ENCODE data around the gene DEXI. TPM values are rescaled to one million over a fixed set of nuclear protein-coding genes. Genes with fewer than 3 reads are reported as not detected.

Gene DEXI
- total and polyA plus RNA-seq, 2 of the 13 experiments (the other 11 are each of a cell fraction or from before 2014, with no cell fraction given), result 51.5 to 70.4 TPM

- TF ChIP-seq, protein P1, sequence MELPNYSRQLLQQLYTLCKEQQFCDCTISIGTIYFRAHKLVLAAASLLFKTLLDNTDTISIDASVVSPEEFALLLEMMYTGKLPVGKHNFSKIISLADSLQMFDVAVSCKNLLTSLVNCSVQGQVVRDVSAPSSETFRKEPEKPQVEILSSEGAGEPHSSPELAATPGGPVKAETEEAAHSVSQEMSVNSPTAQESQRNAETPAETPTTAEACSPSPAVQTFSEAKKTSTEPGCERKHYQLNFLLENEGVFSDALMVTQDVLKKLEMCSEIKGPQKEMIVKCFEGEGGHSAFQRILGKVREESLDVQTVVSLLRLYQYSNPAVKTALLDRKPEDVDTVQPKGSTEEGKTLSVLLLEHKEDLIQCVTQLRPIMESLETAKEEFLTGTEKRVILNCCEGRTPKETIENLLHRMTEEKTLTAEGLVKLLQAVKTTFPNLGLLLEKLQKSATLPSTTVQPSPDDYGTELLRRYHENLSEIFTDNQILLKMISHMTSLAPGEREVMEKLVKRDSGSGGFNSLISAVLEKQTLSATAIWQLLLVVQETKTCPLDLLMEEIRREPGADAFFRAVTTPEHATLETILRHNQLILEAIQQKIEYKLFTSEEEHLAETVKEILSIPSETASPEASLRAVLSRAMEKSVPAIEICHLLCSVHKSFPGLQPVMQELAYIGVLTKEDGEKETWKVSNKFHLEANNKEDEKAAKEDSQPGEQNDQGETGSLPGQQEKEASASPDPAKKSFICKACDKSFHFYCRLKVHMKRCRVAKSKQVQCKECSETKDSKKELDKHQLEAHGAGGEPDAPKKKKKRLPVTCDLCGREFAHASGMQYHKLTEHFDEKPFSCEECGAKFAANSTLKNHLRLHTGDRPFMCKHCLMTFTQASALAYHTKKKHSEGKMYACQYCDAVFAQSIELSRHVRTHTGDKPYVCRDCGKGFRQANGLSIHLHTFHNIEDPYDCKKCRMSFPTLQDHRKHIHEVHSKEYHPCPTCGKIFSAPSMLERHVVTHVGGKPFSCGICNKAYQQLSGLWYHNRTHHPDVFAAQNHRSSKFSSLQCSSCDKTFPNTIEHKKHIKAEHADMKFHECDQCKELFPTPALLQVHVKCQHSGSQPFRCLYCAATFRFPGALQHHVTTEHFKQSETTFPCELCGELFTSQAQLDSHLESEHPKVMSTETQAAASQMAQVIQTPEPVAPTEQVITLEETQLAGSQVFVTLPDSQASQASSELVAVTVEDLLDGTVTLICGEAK (IDR thresholded peaks at IDR 0.05), result no peak
- TF ChIP-seq, protein P1 (CRISPR knock-in tag; IDR thresholded peaks at IDR 0.05), result peak; percentile 22; the same call in 1 of the 2 replicates
- TF ChIP-seq, protein P2, sequence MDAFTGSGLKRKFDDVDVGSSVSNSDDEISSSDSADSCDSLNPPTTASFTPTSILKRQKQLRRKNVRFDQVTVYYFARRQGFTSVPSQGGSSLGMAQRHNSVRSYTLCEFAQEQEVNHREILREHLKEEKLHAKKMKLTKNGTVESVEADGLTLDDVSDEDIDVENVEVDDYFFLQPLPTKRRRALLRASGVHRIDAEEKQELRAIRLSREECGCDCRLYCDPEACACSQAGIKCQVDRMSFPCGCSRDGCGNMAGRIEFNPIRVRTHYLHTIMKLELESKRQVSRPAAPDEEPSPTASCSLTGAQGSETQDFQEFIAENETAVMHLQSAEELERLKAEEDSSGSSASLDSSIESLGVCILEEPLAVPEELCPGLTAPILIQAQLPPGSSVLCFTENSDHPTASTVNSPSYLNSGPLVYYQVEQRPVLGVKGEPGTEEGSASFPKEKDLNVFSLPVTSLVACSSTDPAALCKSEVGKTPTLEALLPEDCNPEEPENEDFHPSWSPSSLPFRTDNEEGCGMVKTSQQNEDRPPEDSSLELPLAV (CRISPR knock-in tag; conservative IDR thresholded peaks at IDR 0.05; ENCODE audit: low read depth), result no peak
- no peak for TF ChIP-seq CSRNP1 (CRISPR knock-in tag; IDR thresholded peaks at IDR 0.05)
- peak; percentile 34; the same call in 1 of the 2 replicates for TF ChIP-seq SRY (CRISPR knock-in tag; IDR thresholded peaks at IDR 0.05)
- TF ChIP-seq, protein P3, sequence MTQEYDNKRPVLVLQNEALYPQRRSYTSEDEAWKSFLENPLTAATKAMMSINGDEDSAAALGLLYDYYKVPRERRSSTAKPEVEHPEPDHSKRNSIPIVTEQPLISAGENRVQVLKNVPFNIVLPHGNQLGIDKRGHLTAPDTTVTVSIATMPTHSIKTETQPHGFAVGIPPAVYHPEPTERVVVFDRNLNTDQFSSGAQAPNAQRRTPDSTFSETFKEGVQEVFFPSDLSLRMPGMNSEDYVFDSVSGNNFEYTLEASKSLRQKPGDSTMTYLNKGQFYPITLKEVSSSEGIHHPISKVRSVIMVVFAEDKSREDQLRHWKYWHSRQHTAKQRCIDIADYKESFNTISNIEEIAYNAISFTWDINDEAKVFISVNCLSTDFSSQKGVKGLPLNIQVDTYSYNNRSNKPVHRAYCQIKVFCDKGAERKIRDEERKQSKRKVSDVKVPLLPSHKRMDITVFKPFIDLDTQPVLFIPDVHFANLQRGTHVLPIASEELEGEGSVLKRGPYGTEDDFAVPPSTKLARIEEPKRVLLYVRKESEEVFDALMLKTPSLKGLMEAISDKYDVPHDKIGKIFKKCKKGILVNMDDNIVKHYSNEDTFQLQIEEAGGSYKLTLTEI (CRISPR knock-in tag; conservative IDR thresholded peaks at IDR 0.05), result no peak
- TF ChIP-seq, protein P4, sequence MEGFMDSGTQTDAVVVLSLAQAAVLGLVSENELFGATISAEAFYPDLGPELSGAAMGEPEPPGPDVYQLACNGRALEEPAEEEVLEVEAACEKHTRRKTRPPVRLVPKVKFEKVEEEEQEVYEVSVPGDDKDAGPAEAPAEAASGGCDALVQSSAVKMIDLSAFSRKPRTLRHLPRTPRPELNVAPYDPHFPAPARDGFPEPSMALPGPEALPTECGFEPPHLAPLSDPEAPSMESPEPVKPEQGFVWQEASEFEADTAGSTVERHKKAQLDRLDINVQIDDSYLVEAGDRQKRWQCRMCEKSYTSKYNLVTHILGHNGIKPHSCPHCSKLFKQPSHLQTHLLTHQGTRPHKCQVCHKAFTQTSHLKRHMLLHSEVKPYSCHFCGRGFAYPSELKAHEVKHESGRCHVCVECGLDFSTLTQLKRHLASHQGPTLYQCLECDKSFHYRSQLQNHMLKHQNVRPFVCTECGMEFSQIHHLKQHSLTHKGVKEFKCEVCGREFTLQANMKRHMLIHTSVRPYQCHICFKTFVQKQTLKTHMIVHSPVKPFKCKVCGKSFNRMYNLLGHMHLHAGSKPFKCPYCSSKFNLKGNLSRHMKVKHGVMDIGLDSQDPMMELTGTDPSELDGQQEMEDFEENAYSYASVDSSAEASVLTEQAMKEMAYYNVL (CRISPR knock-in tag; IDR thresholded peaks at IDR 0.05; ENCODE audit: borderline replicate concordance), result no peak
- TF ChIP-seq ZNF576 (CRISPR knock-in tag; IDR thresholded peaks at IDR 0.05), result no peak
- no peak for TF ChIP-seq ATF7 (IDR thresholded peaks at IDR 0.05)
- no peak for TF ChIP-seq ATF7 (CRISPR knock-in tag; IDR thresholded peaks at IDR 0.05)
- no peak for TF ChIP-seq SMAD9 (CRISPR knock-in tag; IDR thresholded peaks at IDR 0.05)
- TF ChIP-seq HNRNPL (IDR thresholded peaks at IDR 0.05; ENCODE audit: low read depth, low read length), result no peak
Measured at GRCh38 chr16:10942352-10943063, at the start of gene DEXI (continued).
